HG03064 (cell line): Measurements from ENCODE around the gene BRK1.
"Not testable (repeated sequence)": the region's sequence is repeated elsewhere in the genome, so short reads cannot be mapped to it uniquely, and the experiment has no call there.

Experiments used
- ATAC-seq: cut with Tn5 transposase; IDR thresholded peaks from one replicate; pipeline ENCODE4 v1.9.1; 2021; ENCODE audit warnings: low read depth; ENCODE audit not compliant: unreplicated experiment

The BRK1 gene

DNA sequence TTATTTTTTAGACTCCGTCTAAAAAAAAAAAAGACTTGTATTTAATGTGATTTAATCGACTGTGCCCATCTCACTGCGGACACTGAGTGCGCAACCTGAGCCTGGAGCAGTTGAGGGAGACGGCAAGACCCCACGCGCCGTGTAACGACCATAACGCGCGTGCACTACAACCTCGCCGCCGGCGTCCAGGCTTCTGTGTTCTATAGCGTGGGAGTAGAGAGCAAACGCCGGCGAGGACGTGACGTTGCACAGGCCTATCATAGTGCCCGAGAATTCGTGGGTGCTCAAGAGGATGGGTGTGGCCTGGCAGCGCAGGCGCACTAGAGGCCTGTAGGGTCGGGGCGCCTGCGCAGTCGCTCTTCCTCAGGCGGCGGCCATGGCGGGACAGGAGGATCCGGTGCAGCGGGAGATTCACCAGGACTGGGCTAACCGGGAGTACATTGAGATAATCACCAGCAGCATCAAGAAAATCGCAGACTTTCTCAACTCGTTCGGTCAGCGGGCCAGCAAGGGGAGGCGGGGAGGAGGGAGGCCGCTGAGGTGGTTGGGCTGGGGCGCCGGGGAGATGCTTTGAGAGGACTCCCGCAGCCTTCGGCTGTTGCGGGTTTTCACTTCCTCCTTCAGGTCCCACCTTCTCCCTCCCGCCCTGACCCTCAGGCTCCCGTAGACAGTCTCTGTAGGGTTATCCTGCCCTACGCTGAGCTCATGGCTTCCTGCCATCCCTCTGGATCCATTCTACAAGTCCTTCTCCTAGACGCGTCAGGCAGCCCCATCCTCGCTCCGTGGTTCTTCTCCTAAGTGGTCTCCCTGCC is at the start of gene BRK1:
Gene BRK1 (plus strand): TSS at position 350 of the 812 bp plus-strand sequence. CDS start 27 bp downstream, at position 377.
- peak; percentile 95 for ATAC-seq

DNA sequence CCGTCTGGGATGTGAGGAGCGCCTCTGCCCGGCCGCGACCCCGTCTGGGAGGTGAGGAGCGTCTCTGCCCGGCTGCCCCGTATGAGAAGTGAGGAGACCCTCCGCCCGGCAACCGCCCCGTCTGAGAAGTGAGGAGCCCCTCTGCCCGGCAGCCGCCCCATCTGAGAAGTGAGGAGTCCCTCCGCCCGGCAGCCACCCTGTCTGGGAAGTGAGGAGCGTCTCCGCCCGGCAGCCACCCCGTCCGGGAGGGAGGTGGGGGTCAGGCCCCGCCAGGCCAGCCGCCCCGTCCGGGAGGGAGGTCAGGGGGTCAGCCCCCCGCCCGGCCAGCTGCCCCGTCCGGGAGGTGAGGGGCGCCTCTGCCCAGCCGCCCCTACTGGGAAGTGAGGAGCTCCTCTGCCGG is 45.4 kb upstream of the BRK1 start:
- ATAC-seq: not testable (repeated sequence)

DNA sequence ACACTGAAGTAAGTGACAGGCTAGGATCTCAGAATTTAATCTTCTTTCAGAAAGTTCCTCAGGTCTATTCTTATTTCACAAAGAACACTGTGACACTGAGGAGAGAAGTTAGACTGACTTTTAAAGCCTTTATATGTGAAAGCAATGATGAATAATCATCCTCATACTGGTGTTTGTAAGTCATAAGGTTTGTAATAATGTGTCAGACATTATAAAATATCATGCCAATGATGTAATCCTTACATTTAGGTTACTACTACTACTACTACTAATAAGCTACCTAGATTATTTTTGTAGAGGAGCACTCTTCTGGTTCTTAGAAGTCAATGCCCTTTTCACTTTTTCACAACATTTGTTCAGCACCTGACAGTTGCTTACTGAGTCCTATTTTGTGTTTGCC is 40.8 kb upstream of the BRK1 start:
- no peak for ATAC-seq

DNA sequence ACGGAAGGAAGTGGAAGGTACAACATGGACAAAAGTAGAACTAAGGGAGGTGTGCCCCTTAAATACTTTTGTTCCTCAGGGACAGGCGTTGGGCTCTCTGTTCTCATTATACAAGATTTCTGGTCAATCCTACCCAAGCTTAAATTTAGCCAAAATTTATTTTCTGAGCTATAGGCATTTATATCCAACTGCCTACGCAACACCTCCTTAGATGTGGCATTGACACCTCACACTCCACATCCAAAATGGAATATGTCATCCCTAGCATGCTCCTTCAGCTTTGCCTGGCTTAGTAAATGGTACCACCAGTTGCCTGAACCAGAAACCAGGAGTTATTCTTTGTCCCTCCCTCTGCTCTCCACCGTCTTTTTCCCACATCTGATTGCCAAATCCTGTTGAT is 33.6 kb upstream of the BRK1 start:
- ATAC-seq: no peak

DNA sequence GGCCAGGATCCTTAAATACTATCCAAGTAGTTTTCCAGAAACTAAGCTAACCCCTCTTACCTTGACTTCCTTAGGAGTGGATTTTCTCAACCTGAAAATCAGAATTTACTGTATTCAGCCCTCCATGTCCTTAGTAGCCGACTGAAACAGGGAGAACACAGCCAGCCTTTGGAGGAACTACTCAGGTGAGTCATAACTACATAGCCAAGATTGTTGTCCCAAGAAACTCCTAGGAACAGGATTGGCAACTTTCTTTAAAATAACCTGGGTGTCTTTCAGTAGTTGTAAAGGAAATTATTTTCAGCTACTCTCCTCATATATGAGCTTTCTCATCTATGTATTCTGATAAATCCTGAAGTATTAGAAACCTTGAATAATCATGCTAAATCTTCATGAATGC is 29.7 kb upstream of the BRK1 start:
- no peak for ATAC-seq

DNA sequence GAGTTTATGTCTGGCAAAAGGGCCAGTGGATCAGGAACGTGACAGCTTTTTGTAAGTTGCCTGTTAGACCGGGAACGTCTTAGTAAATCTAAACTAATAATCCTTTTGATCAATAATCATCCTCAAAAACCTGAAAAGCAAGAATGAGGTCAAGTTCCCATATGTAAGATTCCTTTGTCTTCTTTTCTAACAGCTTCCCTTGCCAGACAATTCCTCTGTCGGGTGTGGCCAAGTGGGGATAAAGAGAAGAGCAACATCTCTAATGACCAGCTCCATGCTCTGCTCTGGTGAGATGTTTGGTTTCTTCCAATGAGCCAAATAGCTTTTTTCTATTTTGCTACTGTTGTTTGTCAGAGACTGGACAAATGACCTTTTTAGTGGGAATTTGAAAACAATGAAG is 27.2 kb upstream of the BRK1 start:
- no peak for ATAC-seq

DNA sequence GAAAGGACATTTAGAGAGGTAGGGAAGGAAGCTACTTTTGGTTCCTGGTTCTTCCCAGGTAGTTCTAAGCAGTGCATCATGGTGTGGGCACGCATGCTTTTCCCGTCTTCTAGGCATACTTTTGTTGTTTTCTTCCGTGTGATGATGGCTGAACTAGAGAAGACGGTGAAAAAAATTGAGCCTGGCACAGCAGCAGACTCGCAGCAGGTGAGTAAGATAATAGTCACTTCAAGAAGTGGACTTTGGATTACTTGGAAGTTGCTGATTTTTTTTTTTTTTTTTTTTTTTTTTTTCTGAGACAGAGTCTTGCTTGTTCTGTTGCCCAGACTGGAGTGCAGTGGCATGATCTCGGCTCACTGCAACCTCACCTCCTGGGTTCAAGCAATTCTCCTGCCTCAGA is 25.3 kb upstream of the BRK1 start:
- no peak for ATAC-seq

DNA sequence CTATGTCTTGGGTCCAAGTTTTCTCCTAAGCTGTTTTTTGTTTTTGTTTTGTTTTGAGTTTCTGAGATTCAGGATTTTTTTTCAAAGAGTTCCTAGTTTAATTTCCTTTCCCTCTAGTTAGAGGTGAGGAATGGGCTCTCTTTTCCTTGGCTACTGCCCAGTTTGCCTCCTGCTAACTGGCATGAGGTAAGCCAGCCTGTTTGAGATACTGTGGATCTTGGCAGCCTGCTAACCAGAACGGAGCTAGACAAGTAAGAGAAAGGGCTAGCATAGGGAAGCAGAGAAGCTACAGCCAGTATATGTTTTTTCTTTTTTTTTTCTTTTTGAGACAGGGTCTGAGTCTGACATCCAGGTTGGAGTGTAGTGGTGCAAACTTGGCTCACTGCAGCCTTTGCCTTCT is 24.7 kb upstream of the BRK1 start:
- not testable (repeated sequence) for ATAC-seq

DNA sequence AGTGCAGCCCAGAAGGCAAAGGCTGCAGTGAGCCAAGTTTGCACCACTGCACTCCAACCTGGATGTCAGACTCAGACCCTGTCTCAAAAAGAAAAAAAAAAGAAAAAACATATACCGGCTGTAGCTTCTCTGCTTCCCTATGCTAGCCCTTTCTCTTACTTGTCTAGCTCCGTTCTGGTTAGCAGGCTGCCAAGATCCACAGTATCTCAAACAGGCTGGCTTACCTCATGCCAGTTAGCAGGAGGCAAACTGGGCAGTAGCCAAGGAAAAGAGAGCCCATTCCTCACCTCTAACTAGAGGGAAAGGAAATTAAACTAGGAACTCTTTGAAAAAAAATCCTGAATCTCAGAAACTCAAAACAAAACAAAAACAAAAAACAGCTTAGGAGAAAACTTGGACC is 24.1 kb upstream of the BRK1 start:
- not testable (repeated sequence) for ATAC-seq

DNA sequence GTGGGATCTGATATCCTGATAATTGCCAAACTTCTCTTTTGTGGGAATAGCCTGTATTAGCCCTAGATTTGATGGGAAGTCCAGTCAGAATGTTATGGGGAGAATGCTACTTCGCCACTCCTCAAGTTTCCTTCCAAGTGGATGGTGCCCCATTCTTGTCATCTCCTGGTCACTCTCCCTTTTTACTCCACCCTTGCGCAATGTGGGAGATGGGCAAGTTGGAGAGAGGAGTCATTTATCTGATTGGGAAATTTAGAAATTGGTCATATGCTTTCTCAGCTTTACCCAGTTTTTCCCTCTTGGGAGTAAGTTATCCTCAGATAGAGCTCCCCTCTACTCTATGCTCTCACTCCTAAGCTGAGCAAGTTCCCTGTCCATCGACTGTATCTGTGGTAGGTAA is 21.8 kb upstream of the BRK1 start:
- ATAC-seq: no peak

DNA sequence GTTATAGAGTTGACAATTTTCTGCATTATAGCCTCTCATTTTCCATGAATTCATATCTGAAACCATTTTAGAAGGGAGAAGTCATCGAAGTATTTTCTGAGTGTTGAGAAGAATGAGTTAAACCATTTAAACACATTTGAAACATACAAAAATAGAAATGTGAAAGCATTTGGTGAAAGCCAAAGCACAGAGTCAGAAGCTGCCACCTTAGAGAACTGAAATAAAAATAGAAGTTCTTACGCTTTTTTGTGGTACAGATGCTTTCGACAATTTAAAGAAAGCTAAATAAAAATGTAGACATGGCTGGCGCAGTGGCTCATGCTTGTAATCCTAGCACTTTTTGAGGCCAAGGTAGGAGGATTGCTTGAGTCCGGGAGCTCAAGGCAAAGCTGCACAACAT is 16.4 kb upstream of the BRK1 start:
- no peak for ATAC-seq

DNA sequence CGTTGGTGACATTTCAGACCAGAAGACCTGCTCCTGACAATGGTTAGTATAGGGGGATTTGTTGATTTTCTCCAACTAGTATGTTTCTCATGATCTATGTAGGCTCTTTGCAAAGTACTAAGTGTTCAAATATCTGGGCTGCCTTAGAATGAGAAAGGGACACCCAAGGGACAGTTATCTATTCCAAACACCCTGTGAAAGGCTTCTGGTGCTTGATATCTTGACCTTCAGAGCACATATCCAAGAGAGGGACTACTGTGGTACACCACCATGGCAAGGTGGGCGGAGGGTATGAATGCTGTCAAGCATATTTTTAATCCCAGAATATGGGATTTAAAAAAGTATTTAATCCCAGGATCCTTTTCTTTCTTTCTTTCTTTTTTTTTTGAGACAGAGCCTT is 8.6 kb upstream of the BRK1 start:
- ATAC-seq: no peak

DNA sequence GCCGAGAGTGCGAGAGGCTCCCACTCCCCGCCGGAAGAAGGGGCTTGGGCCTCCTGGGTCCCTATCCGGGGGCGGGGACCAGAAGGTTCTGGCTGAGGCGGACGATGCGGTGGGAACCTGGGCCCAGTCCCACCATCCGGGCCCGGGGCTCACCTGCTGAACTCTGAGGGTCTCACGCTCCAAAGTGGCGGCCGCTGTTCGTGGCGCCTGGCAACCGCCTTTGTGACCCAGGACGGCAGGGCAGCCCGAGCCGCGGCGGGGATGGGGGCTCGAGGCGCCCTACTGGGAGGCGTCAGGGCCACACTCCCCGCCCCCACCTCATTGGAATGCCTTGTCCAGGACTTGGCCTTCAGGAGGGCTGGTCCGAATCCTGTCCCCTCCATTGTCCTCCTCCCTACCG is 7.4 kb upstream of the BRK1 start, which contains the start of gene FANCD2OS:
Gene FANCD2OS (minus strand): TSS at position 165 of the 400 bp plus-strand sequence. CDS start 3,481 bp downstream, outside the sequence.
- no peak for ATAC-seq

DNA sequence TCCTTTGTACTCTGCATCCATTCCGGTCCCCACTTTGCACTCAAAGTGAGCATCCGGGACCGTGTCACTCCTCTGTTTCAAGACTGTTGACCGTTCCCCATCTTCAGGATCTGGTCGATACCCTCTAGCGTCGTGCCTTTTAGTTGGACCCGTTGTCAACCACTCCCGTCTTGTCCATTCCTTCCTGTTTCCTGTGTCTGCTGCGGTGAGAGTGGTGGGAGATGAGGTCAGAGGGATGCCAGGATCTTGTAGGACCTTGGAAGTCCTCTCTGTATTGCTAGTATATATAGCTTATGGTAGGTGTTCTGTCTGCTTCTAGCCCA is 624 bp downstream of the BRK1 start:
- ATAC-seq: no peak

DNA sequence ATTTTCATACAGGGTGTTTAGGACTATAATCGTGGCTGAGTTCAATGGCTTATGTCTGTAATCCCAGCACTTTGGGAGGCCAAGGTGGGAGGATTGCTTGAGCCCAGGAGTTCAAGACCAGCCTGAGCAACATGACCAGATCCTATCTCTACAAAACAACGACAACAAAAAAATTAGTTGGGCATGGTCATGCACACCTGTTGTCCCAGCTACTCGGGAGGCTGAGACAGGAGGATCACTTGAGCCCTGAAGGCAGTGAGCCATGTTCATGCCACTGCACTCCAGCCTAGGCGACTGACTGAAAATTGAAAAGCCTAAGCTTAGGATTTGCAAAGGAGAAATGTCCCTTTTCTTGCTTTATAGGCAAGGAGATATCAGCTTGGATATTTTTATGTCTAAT is 1.5 kb downstream of the BRK1 start:
- no peak for ATAC-seq

DNA sequence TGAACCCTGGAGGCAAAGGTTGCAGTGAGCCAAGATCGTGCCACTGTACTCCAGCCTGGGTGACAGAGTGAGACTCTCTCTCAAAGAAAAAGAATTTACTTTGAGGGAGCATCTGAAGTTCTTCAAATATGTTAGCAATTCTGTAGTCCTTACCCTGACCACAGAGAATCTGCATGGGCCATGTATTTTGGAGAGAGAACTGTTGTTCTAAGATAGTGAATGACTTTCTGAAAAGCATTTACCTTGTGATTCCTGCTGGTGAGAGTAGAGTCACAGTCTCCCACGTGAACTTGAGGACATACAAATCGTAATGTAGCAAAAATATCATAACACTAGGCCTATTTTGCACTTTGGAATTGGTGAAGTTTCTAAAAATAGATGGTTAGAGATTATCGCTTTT is 3.9 kb downstream of the BRK1 start:
- no peak for ATAC-seq

DNA sequence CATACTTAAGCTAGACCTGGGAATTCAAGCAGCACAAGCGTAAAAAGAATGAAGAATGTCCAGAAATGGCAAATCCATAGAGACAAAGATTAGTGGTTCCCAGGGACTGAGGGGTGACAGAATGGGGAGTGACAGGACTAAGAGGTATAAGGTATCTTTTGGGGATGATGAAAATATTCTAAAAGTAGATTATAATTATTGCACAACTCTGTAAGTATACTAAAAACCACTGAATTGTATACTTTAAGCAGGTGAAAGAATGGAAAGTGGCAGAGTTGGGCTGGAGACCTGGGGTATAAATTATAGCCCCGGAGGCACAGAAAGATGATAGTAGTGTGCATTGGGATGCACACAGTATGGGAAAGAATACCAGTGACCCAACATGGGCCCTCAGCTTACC is 5.6 kb downstream of the BRK1 start:
- no peak for ATAC-seq

DNA sequence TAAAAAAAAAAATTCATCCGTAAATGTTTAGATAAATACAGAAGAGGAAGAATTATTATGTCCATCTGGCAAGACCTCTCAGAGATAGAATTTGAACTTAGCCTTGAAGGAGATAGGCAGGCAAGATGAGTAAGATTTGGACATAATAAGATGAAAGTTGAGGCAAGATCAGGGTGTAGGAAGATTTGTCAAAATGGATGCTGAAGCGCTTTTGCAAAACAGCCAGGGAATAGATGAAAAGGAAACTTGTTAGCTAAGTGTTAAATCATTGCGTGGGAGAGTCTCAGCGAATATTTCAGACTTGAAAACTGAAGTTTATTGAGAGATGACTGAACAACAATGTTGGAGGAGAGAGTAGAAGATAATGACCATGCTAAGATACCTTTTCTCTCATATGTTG is 7.2 kb downstream of the BRK1 start:
- no peak for ATAC-seq

DNA sequence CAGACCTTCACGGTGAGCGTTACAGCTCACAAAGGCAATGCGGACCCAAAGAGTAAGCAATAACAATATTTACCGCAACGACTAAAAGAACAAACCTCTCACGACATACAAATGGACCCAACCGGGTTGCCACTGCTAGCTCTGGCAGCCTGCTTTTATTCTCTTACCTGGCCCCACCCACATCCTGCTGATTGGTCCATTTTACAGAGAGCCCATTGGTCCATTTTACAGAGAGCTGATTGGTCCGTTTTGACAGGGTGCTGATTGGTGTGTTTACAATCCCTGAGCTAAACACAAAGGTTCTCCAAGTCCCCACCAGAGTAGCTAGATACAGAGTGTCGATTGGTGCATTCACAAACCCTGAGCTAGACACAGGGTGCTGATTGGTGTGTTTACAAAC is 20.4 kb downstream of the BRK1 start:
- ATAC-seq: not testable (repeated sequence)

DNA sequence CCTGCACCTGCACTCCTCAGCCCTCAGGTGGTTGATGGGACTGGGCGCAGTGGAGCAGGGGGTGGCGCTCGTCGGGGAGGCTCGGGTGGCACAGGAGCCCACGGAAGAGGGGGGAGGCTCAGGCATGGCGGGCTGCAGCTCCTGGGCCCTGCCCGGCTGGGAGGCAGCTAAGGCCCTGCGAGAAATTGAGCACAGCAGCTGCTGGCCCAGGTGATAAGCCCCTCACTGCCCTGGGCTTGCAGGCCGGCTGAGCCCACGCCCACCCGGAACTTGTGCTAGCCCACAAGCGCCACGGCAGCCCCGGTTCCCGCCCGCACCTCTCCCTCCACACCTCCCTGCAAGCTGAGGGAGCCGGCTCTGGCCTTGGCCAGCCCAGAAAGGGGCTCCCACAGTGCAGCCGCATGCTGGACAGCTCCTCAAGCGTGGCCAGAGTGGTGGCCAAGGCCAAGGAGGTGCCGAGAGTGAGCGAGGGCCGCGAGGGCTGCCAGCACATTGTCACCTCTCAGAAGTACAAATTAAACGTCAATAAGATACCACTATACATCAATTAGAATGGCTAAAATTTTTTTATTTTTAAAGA is 21.0 kb downstream of the BRK1 start:
- no peak for ATAC-seq

DNA sequence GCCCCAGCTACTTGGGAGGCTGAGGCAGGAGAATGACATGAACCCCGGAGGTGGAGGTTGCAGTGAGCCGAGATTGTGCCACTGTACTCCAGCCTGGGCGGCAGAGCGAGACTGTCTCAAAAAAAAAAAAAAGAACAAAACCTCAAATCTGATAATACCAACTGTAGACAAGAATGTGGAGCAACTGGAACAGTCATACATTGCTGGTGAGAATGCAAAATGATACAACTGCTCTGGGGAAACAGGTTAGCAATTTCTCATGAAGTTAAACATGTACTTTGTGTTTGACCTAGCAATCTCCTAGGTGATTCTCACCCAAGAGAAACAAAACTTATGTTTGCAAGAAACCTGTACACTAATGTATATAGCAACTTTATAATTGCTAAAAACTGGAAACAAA is 21.7 kb downstream of the BRK1 start:
- ATAC-seq: no peak

DNA sequence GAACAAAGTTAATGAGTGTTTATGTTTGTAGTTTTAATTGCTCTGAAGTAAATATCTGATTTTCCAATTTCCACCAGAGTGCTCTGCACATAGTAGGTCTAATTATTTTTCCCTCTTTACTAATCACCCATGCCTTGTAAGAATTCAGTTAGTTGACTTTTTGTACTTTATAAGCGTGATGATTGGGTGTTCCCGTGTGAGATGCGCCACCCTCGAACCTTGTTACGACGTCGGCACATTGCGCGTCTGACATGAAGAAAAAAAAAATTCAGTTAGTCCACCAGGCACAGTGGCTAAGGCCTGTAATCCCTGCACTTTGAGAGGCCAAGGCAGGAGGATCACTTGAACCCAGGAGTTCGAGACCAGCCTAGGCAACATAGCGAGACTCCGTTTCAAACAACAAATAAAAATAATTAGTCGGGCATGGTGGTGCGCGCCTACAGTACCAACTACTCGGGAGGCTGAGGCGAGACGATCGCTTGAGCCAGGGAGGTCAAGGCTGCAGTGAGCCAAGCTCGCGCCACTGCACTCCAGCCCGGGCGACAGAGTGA is 25.6 kb downstream of the BRK1 start:
- ATAC-seq: no peak
